HepG2 (cell line): ENCODE measurements around the gene TM4SF20. TPM values are rescaled to one million over a fixed set of nuclear protein-coding genes. Genes with fewer than 3 reads are reported as not detected.

Experiments used
- ATAC-seq: fragments of 200-7000 bp; cut with Tn5 transposase; 3 replicates; pipeline ENCODE4 v1.9.1; 2020; ENCODE audit warnings: mild to moderate bottlenecking, moderate library complexity
- BruUV-seq: library from RNA; stranded (reverse); fragments of 400-500 nt; replicated peaks from 2 replicates; lab custom pipeline; 2021; lab: Mats Ljungman, UMichigan
- CTCF ChIA-PET: fragments of 300-600 bp; formaldehyde crosslinking; extraction: SDS; loops from one replicate; lab custom pipeline; 2021; ENCODE audit warnings: low total read pairs, inconsistent platforms, low intra/inter-chr PET ratio; lab: Yijun Ruan, JAX
- POLR2A ChIA-PET: fragments of 350-600 bp; sonication (Branson Sonifier 250); formaldehyde crosslinking; loops from one replicate; lab custom pipeline; 2020; ENCODE audit warnings: antibody characterized with exemption, inconsistent platforms; lab: Yijun Ruan, JAX
- DNase-seq: peaks from one replicate; pipeline ENCODE4 v3.0.0-alpha.2; 2015; ENCODE audit warnings: low spot score
- FAIRE-seq: peaks from 3 replicates; lab custom pipeline; 2011; peaks lifted over from hg19 to GRCh38; lab: Jason Lieb, UNC
- H2AFZ ChIP-seq: one replicate; pipeline ENCODE4 v1.6.1; 2011; ENCODE audit warnings: low read length, inconsistent platforms
- H3K27ac ChIP-seq: fragments of 300-600 bp; 3 replicates; pipeline ENCODE4 v1.8.0; 2011; ENCODE audit warnings: mixed run types, mild to moderate bottlenecking, mixed read lengths, low read length, inconsistent platforms; ENCODE audit not compliant: insufficient read depth; ENCODE audit errors: extremely low read length
- H3K27me3 ChIP-seq, 2 experiments: fragments of 200-600 bp in 1 of 2; 2 replicates in 1 of 2; 3 replicates in 1 of 2; pipeline versions ENCODE4 v1.6.0 to v1.8.0; 2011; ENCODE audit warnings: low read length in 2 of 2, mild to moderate bottlenecking in 2 of 2, moderate library complexity in 2 of 2, inconsistent platforms in 1 of 2; ENCODE audit not compliant: insufficient read depth in 2 of 2, control insufficient read depth in 1 of 2
- H3K36me3 ChIP-seq, 2 experiments: fragments of 200-600 bp in 1 of 2; replicated peaks in 1 of 2; 2 replicates in 1 of 2; 3 replicates in 1 of 2; pipeline versions ENCODE4 v1.5.1 to v1.8.0; 2011; ENCODE audit warnings: low read length in 2 of 2, inconsistent platforms in 1 of 2; ENCODE audit not compliant: insufficient read depth in 2 of 2, control insufficient read depth in 1 of 2
- H3K4me1 ChIP-seq: 2 replicates; pipeline ENCODE4 v1.5.1; 2012; ENCODE audit warnings: low read length, inconsistent platforms; ENCODE audit not compliant: insufficient read depth
- H3K4me2 ChIP-seq: 2 replicates; pipeline ENCODE4 v1.6.0; 2011; ENCODE audit warnings: low read depth, low read length, inconsistent platforms
- H3K4me3 ChIP-seq, 3 experiments: fragments of 200-600 bp in 1 of 3; sonication (generic), shearing (Covaris generic) in 1 of 3; replicated peaks in 1 of 3; 2 replicates each; pipeline ENCODE4 v1.5.1; 2011 to 2016; ENCODE audit warnings: low read length in 3 of 3, inconsistent platforms in 2 of 3, low read depth in 2 of 3, mild to moderate bottlenecking in 2 of 3, control low read depth in 1 of 3, mixed read lengths in 1 of 3; ENCODE audit not compliant: insufficient read depth in 1 of 3
- H3K79me2 ChIP-seq: one replicate; pipeline ENCODE4 v1.6.1; 2011; ENCODE audit warnings: low read length, inconsistent platforms; ENCODE audit not compliant: insufficient read depth
- H3K9ac ChIP-seq: 2 replicates; pipeline ENCODE4 v1.6.0; 2011; ENCODE audit warnings: mild to moderate bottlenecking, low read depth, low read length, inconsistent platforms; ENCODE audit not compliant: insufficient read depth
- H3K9me3 ChIP-seq: 2 replicates; pipeline ENCODE4 v1.5.1; 2012; ENCODE audit warnings: mild to moderate bottlenecking, low read length
- H4K20me1 ChIP-seq: 2 replicates; pipeline ENCODE4 v1.6.0; 2011; ENCODE audit warnings: inconsistent platforms, mild to moderate bottlenecking, low read length, moderate library complexity; ENCODE audit not compliant: insufficient read depth
- HNF4A ChIP-seq: sonication (generic); formaldehyde crosslinking; IDR thresholded peaks from 2 replicates; pipeline ENCODE4 v1.4.0; 2020; ENCODE audit warnings: missing genetic modification reagents
- HNRNPK ChIP-seq: fragments of 200-400 bp; formaldehyde crosslinking; IDR thresholded peaks from 2 replicates; pipeline ENCODE4 v1.6.1; 2018; ENCODE audit warnings: low read length, low read depth, moderate library complexity, mild to moderate bottlenecking; ENCODE audit not compliant: poor library complexity, severe bottlenecking
- KDM2A ChIP-seq: sonication (generic); formaldehyde crosslinking; IDR thresholded peaks from 2 replicates; pipeline ENCODE4 v1.4.0; 2020; ENCODE audit warnings: low read depth, missing genetic modification reagents, borderline replicate concordance
- KLF15 ChIP-seq: sonication (generic); formaldehyde crosslinking; IDR thresholded peaks from 2 replicates; pipeline ENCODE4 v1.8.1; 2023; ENCODE audit warnings: borderline replicate concordance, mild to moderate bottlenecking, inconsistent platforms, missing genetic modification reagents, mixed read lengths
- MED13 ChIP-seq: sonication (generic); formaldehyde crosslinking; IDR thresholded peaks from 2 replicates; pipeline ENCODE4 v1.5.0; 2020; ENCODE audit warnings: missing genetic modification reagents
- NFE2 ChIP-seq: sonication (generic); formaldehyde crosslinking; IDR thresholded peaks from 2 replicates; pipeline ENCODE4 v1.4.0; 2020; ENCODE audit warnings: missing genetic modification reagents
- NFE2L2 ChIP-seq: fragments of 150-350 bp; IDR thresholded peaks from 2 replicates; pipeline ENCODE4 v1.6.1; 2014; ENCODE audit warnings: low read length
- RXRB ChIP-seq: IDR thresholded peaks from 2 replicates; pipeline ENCODE4 v1.6.1; 2016; ENCODE audit warnings: borderline replicate concordance, missing genetic modification reagents, missing compliant biosample characterization
- ZNF512 ChIP-seq: sonication (generic); formaldehyde crosslinking; IDR thresholded peaks from 2 replicates; pipeline ENCODE4 v1.4.0; 2020; ENCODE audit warnings: mild to moderate bottlenecking, missing genetic modification reagents
- ZNF570 ChIP-seq: sonication (generic); formaldehyde crosslinking; IDR thresholded peaks from 2 replicates; pipeline ENCODE4 v1.4.0; 2020; ENCODE audit warnings: mild to moderate bottlenecking, missing genetic modification reagents, borderline replicate concordance
- ZNF597 ChIP-seq: sonication (generic); formaldehyde crosslinking; IDR thresholded peaks from 2 replicates; pipeline ENCODE4 v1.5.0; 2020; ENCODE audit warnings: missing genetic modification reagents
- ZNF792 ChIP-seq: IDR thresholded peaks from 2 replicates; pipeline ENCODE4 v1.6.1; 2016
- WGBS: methylation state at CpG from one replicate; pipeline ENCODE4 v1.1.6; 2017; ENCODE audit warnings: low lambda C conversion rate; 5-methylcytosine and 5-hydroxymethylcytosine counted together
- in situ Hi-C: cut with HindIII; loops from 2 replicates; pipeline ENCODE4 v1.10.0; 2017; ENCODE audit warnings: low pct_unique_long_range_greater_than_20kb; ENCODE audit not compliant: extremely low pct_ligation_motif_present
- intact Hi-C: fragments of 100-400 bp; cut with micrococcal nuclease; formaldehyde crosslinking; loops from one replicate; pipeline ENCODE4 v1.10.0; 2022; ENCODE audit not compliant: unreplicated experiment
- polyA plus RNA-seq, 8 experiments: library from polyadenylated mRNA; depleted of rRNA in 3 of 8; stranded (reverse) in 7 of 8; unstranded in 1 of 8; fragments of >200 nt; fragmentation: Illumina TruSeq in 4 of 8; extraction: Trizol in 4 of 8; gene quantifications; 2 replicates each; pipeline versions ENCODE4 v1.2.1 to v1.2.3, GENCODE V29; 2011 to 2016; ENCODE audit warnings: low read depth in 4 of 8, missing spikeins in 1 of 8, mixed read lengths in 1 of 8; ENCODE audit not compliant: insufficient read depth in 1 of 8
- total RNA-seq, 5 experiments: library from RNA; depleted of rRNA; stranded (reverse); fragments of >200 nt; fragmentation: Illumina TruSeq; extraction: Trizol; gene quantifications; 2 replicates each; pipeline ENCODE4 v1.2.3, GENCODE V29; 2016; ENCODE audit warnings: low read depth in 1 of 5

The TM4SF20 gene
- total and polyA plus RNA-seq, 2 of the 13 experiments (the other 11 are each of a cell fraction or from before 2014, with no cell fraction given): not detected

GRCh38 chr2:227398684-227399670 lies 19.9 kb upstream of the TM4SF20 start:
- H2AFZ ChIP-seq: no peak overlapping the region
- H3K4me3 ChIP-seq: no peak overlapping the region
- no peak overlapping the region for H3K27ac ChIP-seq
- no peaks in the 10 kb centered on the region for H3K79me2 ChIP-seq
- ChIA-PET CTCF (no interaction called here), POLR2A (no interaction called here)
- peaks cover 0 to 7% of the 10 kb centered on the region in 2 experiments; a peak in 2 of 5 replicates for H3K27me3 ChIP-seq
- FAIRE-seq: no peak
- intact Hi-C loops (no loop called here), in situ Hi-C loops (no loop called here)
- H3K36me3 ChIP-seq: no peaks in the 10 kb centered on the region
- no peaks in the 10 kb centered on the region for H3K9me3 ChIP-seq
- TF ChIP-seq HNRNPK: peak; percentile 63
- TF ChIP-seq ZNF512 (CRISPR knock-in tag): peak; percentile 66; the same call in 1 of the 2 replicates
- TF ChIP-seq MED13: no peak
- TF ChIP-seq HNF4A (CRISPR knock-in tag): peak; percentile 14; the same call in 1 of the 2 replicates
- H4K20me1 ChIP-seq: no peaks in the 10 kb centered on the region
- no peak overlapping the region for H3K4me2 ChIP-seq
- peaks cover 16% of the 10 kb centered on the region for H3K4me1 ChIP-seq
- no peak overlapping the region for H3K9ac ChIP-seq
- no TSS peak for BruUV-seq
- no peak for DNase-seq
- ATAC-seq: no peak; the same call in 2 of the 3 replicates
- WGBS: 60% methylated on average over 4 of the region's 4 CpGs

- ChIA-PET CTCF (no interaction called here), POLR2A (no interaction called here)
- no peak overlapping the region for H2AFZ ChIP-seq
- H3K79me2 ChIP-seq: no peaks in the 10 kb centered on the region
- H3K9me3 ChIP-seq: no peaks in the 10 kb centered on the region
- peak overlapping the region; percentile 39 for H3K4me2 ChIP-seq
- no peak overlapping the region for H3K27ac ChIP-seq
- FAIRE-seq (no peak), DNase-seq (no peak), ATAC-seq (peak; percentile 64)
- no peak overlapping the region; a peak in 1 of 6 replicates for H3K4me3 ChIP-seq
- no peaks in the 10 kb centered on the region for H4K20me1 ChIP-seq
- peaks cover 16% of the 10 kb centered on the region for H3K4me1 ChIP-seq
- peaks cover 0 to 7% of the 10 kb centered on the region in 2 experiments; a peak in 2 of 5 replicates for H3K27me3 ChIP-seq
- no peak overlapping the region for H3K9ac ChIP-seq
- TF ChIP-seq NFE2L2 (peak; percentile 57; the same call in 1 of the 2 replicates), KDM2A (CRISPR knock-in tag) (no peak), ZNF597 (no peak), ZNF570 (CRISPR knock-in tag) (no peak), NFE2 (CRISPR knock-in tag) (peak; percentile 49; the same call in 1 of the 2 replicates), KLF15 (CRISPR knock-in tag) (no peak), RXRB (no peak), ZNF792 (no peak)
- no peaks in the 10 kb centered on the region for H3K36me3 ChIP-seq
- 7% methylated on average over 4 of the region's 4 CpGs for WGBS
- in situ Hi-C loops (no loop called here), intact Hi-C loops (no loop called here)
- no TSS peak for BruUV-seq
Measured at GRCh38 chr2:227397562-227397961, 18.5 kb upstream of the TM4SF20 start.
